TTC549 (cell line): ENCODE measurements around the gene MUC22.
"Not testable (repeated sequence)": the region's sequence is repeated elsewhere in the genome, so short reads cannot be mapped to it uniquely, and the experiment has no call there.

ENCODE experiments used
- FAIRE-seq: peaks from 2 replicates; lab custom pipeline; 2012; peaks lifted over from hg19 to GRCh38; lab: Jason Lieb, UNC

The MUC22 gene

GRCh38 chr6:31010393-31011060 lies at the start of gene MUC22:
Gene MUC22, plus strand, starts transcription at chr6:31010474. Its CDS starts 233 bp downstream, at chr6:31010707.
- no peak for FAIRE-seq

- FAIRE-seq: no peak
Observed at GRCh38 chr6:30960907-30961673, 49.2 kb upstream of the MUC22 start.

- no peak for FAIRE-seq
Observed at GRCh38 chr6:30962716-30963115, 47.6 kb upstream of the MUC22 start.

- FAIRE-seq: no peak
Observed at GRCh38 chr6:30963641-30964040, 46.6 kb upstream of the MUC22 start.

GRCh38 chr6:30964075-30964474 lies 46.2 kb upstream of the MUC22 start:
- FAIRE-seq: no peak

DNA sequence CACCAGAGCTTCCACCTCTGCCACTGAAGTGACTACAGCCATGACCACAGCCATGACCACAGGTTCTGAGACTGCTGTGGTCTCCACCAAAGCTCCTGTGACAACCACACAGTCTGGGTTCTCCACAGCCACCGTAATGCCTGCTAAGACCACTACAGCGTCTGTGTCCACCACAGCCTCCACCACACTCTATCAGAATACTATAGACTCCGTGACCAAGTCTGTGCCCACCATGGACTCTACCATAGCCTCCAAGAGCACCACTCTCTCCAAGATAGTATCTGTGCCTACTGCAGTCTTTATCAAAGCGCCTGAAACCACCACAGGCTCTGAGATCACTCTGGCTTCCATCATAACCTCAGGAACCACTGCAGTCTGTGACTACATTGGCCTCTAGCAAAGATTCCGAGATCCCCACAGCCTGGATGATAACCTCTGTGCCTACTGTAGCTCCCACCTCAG lies 45.1 kb upstream of the MUC22 start:
- no peak for FAIRE-seq

GRCh38 chr6:30966154-30966553 lies 44.1 kb upstream of the MUC22 start:
- FAIRE-seq: no peak

DNA sequence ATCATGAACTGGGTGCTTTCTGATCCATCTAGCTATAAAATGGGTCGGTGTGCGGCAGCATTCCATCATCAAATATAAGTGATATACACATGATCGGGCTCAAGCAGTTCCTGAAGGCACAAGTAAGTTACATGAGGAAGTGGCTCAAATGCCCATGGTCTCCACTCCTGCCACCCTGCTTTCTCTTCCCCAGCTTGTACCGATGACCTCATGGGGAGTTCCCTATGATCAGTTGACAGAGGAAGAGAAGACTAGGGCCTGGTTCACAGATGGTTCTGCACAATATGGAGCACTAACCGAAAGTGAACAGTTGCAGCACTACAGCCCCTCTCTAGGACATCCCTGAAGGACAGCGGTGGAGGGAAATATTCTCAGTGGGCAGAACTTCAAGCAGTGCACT lies 41.1 kb upstream of the MUC22 start:
- FAIRE-seq: not testable (repeated sequence)

DNA sequence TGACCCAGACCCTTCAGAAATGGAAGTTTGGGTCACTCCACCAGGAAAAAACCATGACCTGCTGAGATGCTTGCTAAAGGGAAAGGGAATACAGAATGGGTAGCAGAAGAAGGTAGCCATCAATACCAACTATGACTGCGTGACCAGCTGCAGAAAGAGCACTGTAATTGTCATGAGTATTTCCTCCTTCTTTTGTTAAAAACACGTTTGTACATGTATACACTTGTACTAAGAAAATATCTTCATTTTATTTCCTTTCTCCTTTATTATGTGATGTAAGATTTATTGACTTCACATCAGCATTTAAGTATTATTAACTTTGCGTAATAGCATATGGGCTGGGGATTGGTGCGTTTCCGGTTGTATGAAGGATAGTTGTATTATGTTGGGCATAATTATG lies 39.3 kb upstream of the MUC22 start:
- no peak for FAIRE-seq

GRCh38 chr6:30972816-30973215 lies 37.5 kb upstream of the MUC22 start:
- no peak for FAIRE-seq

DNA sequence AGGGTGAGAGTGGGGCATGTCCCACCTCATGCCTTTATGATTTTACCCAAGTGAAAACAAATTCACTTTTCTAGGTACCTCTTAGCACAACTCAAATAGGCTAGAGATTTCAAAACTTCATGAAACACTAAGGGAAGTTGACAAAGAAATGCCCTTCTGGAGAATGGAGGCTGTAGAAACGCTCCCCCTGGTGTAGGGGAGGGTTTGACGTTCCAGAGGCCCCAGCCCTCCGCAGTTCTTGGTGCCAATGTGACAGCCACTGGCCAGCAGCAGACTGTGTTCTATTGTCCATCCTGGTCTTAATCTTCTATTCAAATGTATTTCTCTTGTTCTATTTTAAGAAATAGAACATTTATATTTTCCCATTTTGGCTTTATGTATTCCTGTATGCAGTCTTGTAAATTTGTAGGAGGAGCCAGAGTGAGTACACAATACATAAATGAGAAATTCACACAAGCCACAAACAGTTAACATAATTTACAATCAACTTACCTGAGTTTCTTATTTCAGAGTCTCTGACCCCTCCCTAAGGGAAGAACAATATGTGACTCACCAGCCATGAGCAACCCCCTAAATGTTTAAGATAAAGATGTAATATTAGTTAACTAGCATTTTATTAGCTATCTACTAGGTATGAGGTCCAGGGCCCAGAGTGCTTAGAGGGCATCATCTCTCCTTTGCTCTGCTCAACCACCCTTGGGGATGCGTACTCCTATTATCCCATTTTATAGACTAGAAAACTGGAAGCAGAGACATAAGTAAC lies 35.6 kb upstream of the MUC22 start:
- FAIRE-seq: no peak

DNA sequence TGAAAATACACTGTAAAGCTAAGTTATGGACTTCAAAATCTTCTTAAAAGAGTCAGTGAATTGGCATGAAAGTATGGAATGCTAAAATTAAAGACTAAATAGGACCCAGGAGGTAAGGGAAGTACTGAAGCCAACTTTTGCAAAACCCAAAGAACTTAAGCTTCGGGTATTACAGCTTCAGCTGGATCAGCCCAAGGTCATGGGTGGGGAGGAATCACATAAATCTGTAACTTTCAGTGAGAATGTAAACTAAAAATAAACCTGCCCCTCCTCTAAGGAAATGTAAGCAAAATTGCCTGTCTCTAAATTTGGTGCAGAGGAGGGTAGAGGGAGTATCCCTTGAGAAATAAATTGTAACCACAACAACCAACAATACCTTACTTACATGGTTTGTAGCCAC lies 31.1 kb upstream of the MUC22 start:
- FAIRE-seq: no peak

GRCh38 chr6:30979690-30980089 lies 30.6 kb upstream of the MUC22 start:
- FAIRE-seq: no peak

GRCh38 chr6:30981942-30982772 lies 28.1 kb upstream of the MUC22 start:
- no peak for FAIRE-seq

GRCh38 chr6:30983439-30983838 lies 26.8 kb upstream of the MUC22 start, which contains the start of gene MUC21:
Gene MUC21, plus strand, starts transcription at chr6:30983718. Its CDS starts 241 bp downstream, at chr6:30983959.
- no peak for FAIRE-seq

DNA sequence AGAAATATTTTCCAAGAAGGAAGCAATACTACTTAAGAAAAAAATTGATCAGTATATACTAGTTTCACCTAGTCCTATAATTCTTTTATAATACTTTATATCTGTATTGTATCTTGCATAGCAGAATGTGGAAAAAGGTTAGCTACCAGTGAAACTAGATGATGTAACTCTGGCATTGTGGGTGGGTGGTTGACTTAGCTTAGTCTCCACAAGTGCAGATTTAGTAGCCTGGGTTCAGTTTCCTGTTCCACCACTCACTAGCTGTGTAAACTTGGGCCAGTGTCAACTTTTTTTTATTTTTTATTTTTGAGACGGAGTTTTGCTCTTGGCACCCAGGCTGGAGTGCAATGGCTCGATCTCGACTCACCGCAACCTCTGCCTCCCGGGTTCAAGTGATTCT lies 24.8 kb upstream of the MUC22 start:
- no peak for FAIRE-seq

- FAIRE-seq: no peak
Observed at GRCh38 chr6:30987304-30987703, 23.0 kb upstream of the MUC22 start.

GRCh38 chr6:30988209-30988825 lies 22.0 kb upstream of the MUC22 start:
- no peak for FAIRE-seq

DNA sequence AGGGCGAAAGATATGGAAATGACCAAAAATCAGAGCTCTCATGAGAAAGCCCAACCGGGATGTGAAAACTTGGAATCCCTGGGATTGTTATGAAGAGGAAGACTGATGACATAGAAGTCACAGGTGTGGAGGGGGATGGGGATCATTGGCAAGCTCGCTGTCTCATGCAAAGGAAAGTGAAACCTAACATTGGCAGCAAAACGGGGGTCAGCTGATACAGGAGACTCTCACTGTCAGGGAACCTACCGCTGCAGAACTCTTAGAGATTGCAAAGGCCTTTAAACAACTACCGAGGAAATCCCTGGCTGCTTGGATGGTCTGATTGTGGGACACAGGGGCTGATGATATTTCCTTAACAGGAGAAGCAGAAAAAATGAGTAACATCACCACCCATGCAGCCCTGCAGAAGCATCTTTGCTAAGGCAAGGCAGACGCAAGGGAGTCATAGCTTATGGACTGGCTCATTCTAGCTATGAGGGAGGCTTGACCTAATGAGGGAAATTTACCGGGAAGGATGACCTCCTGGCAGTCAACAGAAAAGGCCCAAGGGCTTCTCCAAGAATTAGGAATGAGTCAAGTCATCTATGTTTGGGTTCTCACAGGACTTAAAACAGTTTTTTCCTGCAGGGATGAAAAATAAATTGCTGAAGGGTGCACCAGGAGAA lies 19.7 kb upstream of the MUC22 start:
- FAIRE-seq: no peak

DNA sequence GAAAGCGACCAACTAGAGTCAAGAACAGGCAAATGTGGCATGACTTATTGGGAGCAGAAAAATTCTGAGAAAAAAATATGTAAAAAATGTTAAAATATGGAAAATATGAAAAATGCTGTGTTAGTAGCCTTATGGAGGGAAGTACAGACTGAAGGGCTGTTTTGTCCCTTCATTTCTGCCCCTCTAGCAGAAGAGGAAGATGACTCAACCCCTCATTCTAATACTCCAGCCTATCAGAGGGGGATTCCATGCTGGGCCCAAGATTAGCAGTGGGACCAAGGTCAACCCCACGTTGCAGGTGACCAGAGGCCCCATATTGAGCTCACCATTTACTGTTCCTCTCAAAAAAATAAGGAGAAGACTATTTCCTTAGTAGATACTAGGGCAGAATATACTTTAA lies 18.4 kb upstream of the MUC22 start:
- FAIRE-seq: no peak

GRCh38 chr6:30997301-30997700 lies 13.0 kb upstream of the MUC22 start:
- FAIRE-seq: no peak
